GM18499 (cell line): ENCODE results near the gene TSPAN10.
A peak's percentile ranks its signal among the peaks of the same experiment; 100 is the strongest.
"Not testable (repeated sequence)": the region's sequence is repeated elsewhere in the genome, so short reads cannot be mapped to it uniquely, and the experiment has no call there.

ENCODE experiments used
- ATAC-seq: cut with Tn5 transposase; IDR thresholded peaks from one replicate; pipeline ENCODE4 v1.9.1; 2021; ENCODE audit warnings: moderate number of reproducible peaks; ENCODE audit not compliant: insufficient read depth, unreplicated experiment

Gene TSPAN10

DNA sequence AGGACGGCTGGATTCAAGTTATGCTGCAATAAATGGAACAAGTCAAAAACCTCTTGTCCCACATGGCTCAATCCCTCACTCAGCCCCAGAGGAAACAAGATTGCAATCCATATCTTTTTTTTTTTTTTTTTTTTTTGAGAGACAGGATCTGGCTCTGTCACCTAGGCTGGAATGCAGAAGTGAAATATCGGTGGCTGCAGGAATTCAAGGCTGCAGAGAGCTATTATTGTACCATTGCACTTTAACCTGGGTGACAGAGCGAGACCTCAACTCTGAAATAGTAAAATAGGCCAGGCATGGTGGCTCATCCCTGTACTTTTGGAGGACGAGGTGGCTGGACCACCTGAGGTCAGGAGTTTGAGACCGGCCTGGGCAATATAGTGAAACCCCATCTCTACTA, 22.0 kb downstream of the TSPAN10 start:
- ATAC-seq: no peak

DNA sequence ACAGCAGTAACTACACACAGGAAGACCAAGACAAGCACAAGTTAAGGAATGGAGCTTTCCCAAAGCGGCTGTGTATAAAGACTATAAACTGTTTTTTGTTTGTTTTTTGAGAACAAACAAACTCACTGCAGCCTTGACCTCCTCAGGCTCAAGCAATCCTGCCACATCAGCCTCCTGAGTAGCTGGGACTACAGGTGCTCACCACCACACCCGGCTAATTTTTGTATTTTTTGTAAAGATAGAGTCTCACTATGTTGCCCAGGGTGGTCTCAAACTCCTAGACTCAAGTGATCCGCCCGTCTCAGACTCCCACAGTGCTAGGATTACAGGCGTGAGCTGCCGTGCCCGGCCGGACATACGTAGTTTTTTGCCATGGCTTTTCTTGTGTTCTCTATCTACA, 23.4 kb downstream of the TSPAN10 start:
- ATAC-seq: no peak

DNA sequence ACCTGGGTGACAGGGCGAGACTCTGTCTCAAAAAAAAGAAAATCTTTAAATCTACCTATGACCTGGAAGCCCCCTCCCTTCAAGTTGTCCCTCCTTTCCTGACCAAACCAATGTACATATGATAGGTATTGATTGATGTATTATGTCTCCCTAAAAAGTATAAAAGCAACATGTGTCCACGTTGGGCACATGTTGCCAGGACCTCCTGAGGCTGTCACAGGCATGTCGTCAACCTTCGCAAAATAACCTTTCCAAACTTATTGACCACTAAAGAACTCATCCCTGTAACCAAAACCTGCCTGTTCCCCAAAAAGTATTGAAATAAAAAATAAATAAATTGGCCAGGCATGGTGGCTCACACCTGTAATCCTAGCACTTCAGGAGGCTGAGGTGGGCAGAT, 25.0 kb downstream of the TSPAN10 start:
- no peak for ATAC-seq

DNA sequence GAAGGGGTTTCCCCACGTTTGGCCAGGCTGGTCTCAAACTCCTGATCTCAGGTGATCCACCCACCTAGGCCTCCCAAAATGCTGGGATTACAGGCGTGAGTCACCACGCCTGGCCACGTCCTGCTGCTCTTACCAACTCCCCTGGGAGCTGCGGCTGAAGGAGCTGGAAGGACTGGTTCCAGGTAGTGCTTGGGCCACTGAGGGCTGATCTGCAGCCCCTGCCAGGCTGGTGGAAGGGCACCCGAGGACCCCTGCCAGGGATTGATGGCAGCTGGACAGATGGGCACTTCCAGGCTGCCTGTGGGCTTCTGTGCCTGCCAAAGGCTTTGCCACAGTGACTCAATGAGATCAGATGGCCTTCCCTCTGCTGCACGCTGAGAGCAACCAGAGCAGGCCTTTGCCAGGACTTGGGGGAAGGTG, 27.1 kb downstream of the TSPAN10 start:
- no peak for ATAC-seq

DNA sequence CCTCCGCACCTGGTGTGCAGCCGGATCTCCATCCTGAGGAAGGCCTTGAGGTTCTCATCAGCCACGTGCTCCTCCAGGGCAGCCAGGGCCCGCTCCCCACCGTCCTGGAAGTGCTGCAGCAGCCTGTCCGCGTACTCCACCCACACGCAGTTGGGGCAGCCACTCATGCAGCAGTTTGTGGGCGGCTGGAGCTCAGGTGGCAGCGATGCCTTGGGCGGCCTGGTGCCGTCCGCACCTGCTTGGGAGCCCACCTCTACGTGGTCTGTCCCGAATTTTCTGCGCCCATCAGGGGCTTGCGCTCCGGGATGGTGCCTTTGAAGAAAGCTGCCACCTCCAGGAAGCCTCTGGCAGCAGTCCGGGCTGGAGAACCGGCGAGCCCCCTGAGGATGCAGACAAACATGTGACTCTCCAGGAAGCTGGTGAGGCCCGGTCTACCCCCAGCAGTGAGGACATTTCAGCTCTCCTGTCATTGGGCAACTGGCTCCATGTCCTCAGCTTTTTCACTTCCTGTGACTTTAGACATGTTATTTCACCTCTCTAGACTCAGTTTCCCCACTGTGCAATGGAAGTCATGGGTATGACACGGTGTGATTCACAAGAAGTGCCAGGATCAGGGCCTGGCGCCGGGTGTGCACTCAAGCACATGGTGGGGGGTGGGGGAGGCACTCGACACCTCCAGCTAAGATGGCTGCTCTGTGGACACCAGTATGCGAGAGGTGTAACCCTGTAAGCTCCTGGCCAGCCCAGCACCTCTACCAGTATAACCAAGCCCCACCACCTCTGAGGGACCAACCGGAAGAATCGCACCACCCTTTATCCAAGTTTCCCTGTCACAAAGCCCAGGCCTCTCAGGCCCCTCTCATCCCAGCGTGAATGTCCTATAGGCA, 28.5 kb downstream of the TSPAN10 start:
- ATAC-seq: no peak

DNA sequence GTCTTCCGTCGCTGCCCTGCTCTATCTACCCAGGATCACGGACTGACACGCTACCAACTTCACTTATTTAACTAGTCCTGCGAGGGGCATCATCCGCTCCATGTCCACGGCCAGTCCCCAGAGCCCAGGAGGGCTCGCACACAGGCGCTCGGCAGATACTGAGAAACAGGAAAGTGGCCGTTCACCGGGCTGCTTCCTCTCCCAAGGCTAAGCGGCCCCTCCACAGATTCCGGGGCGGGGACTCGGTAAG, 29.0 kb downstream of the TSPAN10 start:
- no peak for ATAC-seq

DNA sequence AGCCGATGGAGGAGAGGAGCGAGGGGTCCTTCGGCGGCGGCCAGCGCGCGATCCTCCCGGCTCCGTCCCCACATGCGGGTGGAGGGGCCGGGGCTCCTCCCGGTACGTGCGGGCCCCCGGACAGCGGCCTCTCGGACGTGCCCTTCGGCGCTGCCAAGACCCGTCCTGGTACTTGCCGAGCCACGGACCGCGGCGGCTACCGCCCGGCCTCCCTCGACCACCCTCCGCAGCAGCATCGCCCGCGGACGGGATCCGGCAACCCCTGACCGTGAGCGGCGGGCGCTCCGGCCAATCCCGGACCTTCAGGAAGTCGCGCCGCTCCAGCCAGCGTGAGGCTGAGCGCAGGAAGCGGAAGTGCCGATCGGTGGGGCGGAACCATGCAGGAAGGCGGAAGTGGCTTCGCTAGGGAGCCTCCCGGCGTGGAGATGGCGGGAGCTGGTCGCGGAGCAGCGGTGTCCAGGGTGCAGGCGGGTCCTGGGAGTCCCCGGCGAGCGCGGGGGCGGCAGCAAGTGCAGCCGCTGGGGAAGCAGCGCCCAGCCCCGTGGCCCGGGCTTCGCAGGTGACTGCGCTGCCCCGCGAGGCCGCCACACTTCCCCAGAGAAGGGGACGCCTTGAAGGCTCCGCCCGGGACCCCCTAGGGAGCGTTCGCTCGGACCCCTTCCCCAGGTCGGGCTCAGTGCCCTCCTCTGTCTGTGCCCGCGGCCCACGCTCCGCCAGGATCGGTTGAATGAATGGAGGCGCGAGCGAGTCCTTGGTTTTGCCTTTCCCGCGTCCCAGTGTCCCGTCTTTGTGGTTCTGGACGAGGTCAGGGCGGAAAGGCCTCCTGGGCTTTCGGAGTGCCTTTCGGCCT, 29.6 kb downstream of the TSPAN10 start, which contains the start of the genes CCDC137 and OXLD1:
TSS of gene CCDC137 (plus strand) at position 396 of the 850 bp plus-strand sequence. CDS start at position 426, 30 bp downstream.
TSS of gene OXLD1 (minus strand) at position 264 of the 850 bp plus-strand sequence. CDS start at position 236, 28 bp downstream.
- peak; percentile 59 for ATAC-seq

DNA sequence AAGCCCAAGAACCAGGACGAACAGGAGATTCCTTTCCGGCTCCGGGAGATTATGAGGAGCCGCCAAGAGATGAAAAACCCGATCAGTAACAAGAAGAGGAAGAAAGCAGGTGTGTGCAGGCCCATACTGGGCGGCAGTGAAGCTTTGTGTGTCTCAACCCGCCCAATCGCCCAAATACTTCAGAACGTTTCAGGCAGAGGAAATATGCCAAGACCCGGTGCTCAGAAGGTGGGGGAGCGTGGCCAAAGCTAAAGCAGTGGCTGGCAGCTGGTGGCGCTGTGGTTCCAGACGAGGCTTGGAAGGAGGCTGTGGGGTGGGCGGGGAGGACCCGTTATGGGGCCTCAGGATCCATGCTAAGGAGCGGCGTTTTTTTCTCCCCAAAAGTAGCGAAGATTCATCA, 30.8 kb downstream of the TSPAN10 start:
- ATAC-seq: no peak

DNA sequence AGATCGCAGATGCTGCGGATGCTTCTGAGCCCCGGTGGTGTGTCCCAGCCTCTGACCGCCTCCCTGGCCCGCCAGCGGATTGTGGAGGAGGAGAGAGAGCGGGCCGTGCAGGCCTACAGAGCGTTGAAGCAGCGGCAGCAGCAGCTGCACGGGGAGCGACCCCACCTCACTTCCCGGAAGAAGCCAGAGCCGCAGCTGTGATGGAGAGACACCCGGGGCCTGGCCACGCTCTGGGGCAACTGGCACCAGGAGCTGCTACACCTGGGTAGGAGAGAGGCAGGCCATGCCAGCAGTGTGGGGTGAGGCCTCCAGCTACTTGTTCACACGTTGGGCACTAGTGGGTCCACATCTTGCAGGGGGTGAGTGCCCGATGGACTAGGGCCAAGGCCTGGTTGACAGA, 35.5 kb downstream of the TSPAN10 start:
- ATAC-seq: no peak

DNA sequence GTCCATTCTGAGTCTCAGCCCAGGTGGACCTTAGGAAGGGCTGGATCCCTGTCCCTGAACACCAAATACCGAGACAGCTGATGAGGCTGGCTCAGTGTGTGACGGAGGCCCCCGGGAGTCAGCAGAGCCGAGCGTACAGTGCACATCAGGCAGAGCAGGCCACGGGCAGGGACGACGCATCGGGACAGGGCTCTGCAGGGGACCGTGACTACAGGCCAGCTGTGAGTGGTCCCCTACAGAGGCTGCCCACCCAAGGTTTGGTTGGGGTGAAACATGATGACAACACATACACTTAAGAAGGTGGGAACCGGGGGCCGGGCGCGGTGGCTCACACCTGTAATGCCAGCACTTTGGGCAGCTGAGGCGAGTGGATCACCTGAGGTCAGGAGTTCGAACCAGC, 36.0 kb downstream of the TSPAN10 start:
- no peak for ATAC-seq

DNA sequence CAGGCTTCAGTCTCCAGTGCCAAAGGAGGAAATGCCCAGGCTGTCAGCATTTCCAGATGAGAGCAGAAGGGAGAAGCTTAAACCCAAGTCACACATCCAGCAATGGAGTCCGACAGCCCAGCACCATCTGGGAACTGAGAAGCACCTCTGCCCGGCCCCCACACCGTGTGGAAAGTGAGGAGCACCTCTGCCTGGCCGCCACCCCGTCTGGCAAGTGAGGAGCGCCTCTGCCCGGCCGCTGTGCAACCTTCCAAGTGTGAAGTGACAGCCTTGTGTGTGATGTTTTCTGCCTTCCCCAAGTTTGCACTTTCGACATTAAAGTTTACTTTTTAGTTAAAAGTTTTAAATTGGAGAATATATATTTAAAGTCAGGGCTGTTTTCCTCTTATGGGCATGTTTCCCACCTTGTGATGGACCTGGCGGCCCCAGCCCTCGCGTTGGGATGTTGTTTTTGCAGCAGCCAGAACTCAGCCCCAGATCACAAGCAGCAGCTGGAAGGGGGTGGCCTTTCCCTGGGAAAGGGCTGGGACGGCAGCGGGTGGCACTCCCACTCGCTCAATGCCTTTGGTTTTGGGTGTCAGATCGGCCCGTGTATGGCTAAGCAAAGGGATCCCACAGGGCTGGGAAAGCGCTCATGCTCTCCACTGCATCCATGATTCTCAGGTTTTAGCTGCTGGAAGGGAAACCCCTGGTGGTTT, 36.7 kb downstream of the TSPAN10 start:
- ATAC-seq: no peak

DNA sequence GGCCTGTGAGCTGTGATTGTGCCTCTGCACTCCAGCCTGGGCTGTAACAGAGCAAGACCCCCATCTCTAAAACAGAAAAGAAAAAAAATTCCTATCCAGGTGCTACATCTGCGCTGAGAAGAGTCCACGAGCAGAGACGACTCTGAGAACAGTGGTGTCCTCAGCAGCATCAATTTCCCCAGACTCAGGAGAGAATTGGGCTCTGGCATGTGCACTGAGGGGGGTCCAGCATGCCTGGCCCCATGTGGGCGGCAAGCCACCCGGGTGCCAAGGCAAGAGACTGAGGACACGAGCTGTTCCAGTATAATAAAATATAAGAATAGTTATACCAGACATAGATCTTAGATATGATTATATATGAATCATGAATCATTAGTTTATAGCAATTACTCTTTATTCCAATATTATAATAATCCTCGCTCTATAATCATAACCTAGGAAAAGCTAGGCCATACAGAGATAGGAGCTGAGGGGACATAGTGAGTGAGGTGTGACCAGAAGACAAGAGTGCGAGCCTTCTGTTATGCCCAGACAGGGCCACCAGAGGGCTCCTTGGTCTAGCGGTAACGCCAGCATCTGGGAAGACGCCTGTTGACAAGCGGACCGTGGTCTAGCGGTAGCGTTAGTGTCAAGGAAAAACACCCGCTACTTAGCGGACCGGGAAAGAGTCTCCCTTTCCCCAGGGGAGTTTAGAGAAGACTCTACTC, 38.7 kb downstream of the TSPAN10 start:
- not testable (repeated sequence) for ATAC-seq

DNA sequence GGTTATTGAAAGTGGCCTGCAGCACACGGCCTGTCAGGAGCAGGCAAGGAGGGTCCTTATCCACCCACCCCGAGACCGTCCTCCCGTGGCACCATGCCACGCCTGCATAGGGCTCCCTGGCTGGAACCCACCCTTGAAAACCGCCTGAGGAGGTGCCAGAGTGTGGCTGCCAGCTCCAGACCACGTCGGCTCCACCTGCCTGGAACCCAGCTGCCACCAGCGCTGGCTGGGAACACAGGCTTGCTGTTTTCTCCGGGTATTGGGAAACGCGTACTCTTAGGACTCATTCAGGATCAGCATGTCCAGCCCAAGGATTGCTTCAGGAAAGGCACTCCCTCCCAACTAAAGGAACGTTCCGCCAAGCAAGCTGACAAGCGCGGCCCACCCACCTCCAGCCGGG, 39.9 kb downstream of the TSPAN10 start:
- ATAC-seq: no peak

DNA sequence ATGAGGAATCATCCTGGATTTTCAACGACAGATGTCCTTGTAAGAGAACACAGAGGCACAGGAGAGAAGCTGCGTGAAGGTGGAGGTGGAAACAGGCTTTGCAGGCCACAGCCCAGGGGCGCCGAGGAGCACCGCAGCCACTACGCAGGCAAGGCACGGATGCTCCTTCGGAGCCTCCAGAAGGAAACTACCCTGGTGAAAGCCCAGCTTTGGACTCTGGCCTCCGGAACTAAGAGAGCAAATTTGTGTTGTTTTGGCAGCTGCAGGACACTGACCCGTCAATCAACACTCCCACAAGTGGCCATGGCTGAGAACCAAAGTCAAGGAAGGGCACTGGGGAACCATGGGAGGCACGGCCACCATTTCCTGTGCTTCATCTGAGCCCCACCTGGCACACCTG, 43.2 kb downstream of the TSPAN10 start:
- ATAC-seq: no peak

DNA sequence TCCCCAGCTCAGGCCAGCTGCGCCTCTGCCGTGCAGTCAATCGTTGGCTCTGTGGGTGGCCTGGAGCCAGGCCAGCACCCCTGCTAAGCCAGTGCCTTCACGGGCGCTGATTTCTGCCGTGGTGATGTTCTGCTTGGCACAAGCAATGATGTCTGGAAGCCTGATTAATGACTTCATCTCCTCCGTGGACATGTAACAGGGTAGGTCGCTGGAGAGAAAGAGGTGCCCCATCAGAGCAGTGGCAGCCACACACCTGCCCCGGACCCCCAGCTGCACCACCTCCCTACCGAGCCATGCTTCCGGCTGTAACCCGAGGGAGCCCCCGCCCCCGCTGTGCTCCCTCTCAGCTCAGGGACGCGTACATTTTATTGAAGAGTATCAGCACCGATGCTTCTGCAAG, 44.7 kb downstream of the TSPAN10 start:
- no peak for ATAC-seq

DNA sequence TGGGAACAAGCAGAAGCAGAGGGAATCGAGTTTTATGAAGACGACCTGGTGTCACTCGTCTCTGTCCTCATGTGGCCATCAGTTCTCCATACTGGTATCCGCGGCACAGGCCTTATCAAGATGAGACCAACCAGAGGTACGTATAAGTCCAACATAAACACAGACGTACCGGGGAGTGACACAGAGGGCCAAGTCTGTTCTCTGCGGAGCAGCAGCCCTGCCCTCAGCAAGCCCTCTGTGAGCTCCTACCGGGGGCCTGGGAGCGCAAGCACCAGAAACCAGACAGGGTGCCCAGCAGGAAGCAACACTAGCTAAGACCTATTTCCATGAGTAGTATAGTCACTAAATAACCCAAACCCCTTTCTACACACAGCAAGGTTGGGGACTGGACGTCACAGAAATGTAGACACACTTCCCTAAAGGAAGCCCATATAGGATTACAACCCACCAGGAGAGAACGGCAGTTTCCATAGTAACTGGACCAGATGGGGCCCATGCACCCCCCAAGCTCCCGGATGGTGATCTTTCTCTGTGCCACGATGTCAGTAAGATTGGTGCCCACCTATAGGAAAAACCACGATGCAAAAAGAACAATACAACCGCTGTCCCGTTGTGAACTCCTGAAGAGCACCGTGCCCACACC, 45.7 kb downstream of the TSPAN10 start:
- no peak for ATAC-seq

DNA sequence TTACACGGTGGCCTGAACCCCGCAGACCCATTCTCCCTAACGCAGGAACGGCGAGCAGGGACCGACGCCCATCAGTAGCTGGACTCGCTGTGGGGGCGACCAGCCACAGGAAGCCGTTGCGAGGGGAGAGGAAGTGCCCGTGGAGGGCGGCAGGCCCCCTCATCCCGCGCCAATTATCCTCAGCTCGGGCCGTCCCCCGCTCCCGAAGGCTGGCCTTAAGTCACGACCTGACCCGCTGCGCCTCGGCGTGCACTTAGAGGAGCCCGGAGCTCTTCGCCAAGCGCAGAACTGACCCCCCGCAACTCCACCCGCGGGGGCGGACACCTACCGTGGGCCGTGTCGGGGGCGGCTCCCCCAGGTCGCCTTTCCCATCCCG, 46.2 kb downstream of the TSPAN10 start:
- no peak for ATAC-seq

DNA sequence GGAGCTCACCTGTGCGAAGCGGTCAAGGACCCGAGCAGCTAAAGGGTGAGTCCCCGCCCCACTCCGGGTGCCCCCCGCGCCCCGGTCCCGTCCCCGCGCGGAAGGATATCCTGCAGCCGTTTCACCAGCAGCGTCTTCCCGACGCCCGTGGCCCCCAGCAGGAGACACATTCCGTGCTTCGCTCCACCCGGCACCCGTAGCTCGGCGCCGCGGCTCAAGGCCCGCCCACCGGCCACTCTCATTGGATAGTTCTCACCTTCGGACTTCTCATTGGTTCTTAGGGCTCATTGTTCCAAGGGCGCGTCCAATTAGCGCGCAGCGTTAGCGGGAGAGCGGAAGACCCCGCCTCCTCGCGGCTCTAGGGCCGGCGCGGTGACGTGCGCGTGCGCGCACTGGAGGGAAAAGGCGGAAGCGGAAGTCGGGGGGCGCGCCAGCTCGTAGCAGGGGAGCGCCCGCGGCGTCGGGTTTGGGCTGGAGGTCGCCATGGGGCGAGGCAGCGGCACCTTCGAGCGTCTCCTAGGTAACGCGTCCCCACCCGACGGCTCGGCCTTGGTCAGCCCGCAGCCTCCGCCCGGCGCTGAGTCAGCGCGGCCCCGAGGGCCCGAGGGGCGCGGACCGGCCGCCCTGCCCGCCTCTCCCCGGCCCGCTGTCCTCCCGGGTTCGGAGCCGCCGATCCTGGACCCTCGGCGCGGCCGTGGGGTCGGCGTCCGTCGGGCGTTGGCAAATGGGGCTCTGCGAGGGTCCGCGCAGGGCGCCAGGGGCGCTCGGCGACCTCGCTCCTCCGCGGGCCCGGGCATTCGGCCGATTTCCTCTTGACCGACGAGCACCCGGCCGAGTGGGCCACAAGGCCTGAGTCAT, 46.8 kb downstream of the TSPAN10 start, which contains the start of the genes ARL16 and HGS:
TSS of gene ARL16 (minus strand) at position 214 of the 858 bp plus-strand sequence. CDS start at position 170, 44 bp downstream.
TSS of gene HGS (plus strand) at position 428 of the 858 bp plus-strand sequence. CDS start at position 484, 56 bp downstream.
- ATAC-seq: peak; percentile 92
